Mesenteric fat pad (tissue), 1 donor: ENCODE measurements around the gene RASEF. TPM values are rescaled to one million over a fixed set of nuclear protein-coding genes. Genes with fewer than 3 reads are reported as not detected.
"Not testable (repeated sequence)": the region's sequence is repeated elsewhere in the genome, so short reads cannot be mapped to it uniquely, and the experiment has no call there.

Source experiments
- DNase-seq: peaks from one replicate; pipeline ENCODE4 v3.0.0-alpha.2; 2020; ENCODE audit warnings: low spot score
- total RNA-seq: library from RNA; stranded (reverse); fragmentation: NEBNext Ultra II Directional; extraction: Animal tissue kit (Norgen Biotek cat#: 25700); gene quantifications from one replicate; pipeline ENCODE4 v1.2.1, GENCODE V29; 2021
- donor health status: DM: yes; HTN: yes; CAD: no.

Gene RASEF
- total RNA-seq, 1 donor from 2014 or later, result 0.06 TPM

DNA sequence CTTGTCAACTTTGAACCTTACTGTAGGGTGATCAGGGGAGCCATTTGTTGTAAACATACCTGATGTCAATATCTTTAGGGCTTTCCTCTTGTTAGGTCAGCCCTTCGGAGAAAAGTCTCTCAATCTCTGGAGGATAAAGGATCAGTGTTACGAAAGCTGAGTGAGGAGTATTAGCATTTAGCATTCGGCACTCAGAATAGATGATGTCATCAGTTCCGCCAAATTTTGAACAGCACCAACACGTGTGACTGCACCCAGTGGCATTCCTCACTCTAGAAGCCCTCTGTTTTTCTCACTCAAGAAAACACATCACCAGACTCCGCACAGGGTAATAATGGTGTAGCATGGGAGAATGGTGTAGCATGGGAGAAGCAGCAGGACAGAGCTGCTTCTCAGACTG, 87.8 kb downstream of the RASEF start:
- DNase-seq, result no peak

DNA sequence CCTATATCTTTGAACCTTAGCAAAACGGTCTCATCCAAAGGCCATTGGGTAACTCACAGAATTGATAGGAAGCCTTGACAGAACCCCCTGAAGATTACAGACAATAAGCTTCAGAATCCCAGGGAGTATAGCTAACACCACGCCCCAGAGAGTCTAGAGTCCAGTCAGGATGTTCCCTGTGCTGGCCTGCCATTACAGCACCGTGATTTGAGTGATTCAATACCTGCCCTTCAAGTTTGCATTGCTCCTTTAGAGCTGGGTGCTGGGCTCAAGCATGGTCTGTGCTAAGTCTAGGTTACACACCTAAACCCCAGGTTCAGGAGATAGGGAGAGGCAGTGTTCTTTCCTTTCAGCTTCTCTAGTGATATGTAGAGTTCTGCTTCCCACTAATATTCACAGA, 90.5 kb downstream of the RASEF start:
- DNase-seq, result no peak

- no peak for DNase-seq
Observed at GRCh38 chr9:82970359-82970758, 92.6 kb downstream of the RASEF start.

GRCh38 chr9:82969291-82969690, 93.7 kb downstream of the RASEF start:
- DNase-seq, result no peak

DNA sequence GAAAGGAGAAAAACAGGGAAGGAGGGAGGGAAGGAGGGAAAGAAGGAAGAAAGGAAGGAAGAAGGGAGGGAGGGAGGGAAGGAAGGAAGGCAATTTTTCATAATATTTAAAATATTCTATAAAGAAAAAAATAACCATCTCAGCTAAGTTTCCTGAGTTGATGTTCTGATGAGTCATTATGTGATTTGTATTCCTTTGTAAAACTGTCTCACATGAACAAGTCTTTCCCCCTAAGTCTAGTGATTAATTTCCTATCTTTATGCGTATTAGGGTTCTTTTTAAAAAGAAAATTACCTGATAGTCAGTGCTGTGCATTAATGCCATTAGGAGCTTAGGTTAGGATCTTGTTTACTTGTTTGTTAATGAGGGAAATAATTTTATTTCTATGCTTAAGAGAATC, 94.1 kb downstream of the RASEF start:
- no peak for DNase-seq

DNA sequence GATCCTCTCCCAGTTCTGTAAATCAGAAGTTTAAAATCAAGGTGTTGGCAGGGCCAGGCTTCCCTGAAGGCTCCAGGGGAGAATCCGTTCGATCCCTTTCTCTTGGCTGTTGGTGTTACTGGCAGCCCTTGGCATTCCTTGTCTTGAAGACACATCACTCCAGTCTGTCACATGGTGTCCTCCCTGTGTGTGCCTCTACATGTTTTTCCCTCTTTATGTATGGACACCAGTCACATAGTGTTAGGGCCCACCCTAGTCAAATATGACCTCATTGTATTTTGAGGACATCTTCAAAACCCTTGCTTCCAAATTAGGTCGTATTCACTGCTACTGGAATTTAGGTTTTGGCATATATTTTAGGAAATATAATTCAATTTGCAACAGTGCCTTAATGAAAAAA, 94.6 kb downstream of the RASEF start:
- DNase-seq, result no peak

DNA sequence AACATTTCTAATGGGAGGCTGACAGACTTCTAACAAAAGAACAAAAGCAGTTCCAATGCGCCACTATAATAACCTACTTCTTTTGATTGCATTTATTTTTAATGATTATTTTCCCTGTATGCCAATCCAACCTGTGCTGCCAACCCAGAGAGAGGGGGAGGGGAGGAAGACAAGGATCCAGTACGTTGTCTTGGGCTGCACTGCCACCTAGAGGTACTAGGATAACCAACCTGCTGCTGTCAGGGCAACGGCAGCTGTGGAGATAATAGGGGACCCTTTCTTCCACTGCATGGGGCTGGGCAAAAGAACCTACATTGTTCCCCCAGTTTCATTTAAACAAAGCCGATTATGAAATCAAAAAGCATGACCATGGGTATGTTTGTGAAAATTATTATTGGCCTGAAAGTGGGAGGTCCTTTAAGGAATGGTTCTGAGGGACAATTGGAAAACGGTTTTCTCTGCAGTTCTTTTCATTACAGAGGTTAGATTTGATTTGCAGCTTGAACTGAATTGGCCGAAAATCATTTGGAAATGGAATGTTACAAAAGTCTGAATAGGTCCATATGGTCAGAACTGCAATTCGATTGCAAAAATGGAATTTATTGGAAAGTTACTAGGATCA, 101.3 kb downstream of the RASEF start:
- DNase-seq, result no peak

DNA sequence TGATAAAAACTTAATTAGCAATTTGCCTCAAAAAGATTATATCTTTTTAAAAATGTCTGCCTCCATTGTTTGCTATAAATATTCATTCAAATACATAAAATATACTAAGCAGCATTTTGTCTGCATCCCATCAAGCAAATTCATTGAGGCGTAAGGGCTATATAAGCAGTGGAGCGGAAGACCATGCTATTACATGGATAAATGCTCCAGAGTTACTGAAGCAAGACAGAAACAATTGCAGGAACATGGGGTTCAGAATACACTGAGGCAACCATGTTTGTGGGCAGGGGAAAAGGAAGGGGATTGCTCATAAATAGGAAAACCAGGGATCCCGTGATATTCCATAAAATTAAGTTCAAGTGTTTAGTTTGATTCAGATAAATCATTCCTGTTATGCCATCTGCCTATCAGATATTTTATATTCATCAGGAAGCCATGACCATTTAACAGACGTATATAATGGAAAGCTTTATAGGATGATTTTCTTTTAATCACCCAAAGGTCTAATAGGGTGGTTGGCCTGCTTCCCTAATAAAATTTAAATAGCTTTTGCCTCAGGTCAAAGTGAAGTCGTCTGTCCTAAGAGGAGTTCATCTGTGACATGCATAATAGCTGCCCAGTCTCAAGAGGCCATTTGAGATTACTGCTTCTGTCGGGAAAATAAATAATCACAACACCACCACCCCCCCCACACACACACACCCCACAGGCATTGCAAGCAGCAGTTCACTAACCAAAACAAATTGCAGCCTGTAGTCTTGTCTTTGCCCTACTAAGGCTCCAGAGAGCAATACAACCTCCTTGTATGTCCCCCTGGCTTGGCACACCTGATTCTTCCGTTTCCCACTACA, 105.2 kb downstream of the RASEF start:
- DNase-seq, result no peak

DNA sequence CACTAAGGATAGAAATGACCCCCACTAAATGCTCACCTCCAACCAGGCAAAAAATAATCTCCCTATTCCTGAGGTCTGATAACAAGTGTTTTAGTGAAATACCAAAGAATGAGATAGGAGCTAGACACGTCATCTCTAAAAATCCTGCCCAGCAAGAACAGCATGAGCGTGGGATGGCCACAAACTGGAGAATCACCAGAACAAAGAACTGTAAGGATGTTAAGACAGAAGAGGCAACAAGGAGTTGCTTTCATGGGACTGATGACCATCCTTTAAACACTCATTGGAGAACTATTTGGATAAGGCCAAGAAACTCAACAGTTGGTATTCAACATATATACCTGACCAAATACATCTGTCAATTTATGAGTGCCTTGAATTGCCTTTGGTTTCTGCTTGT, 113.7 kb downstream of the RASEF start:
- DNase-seq, result no peak

DNA sequence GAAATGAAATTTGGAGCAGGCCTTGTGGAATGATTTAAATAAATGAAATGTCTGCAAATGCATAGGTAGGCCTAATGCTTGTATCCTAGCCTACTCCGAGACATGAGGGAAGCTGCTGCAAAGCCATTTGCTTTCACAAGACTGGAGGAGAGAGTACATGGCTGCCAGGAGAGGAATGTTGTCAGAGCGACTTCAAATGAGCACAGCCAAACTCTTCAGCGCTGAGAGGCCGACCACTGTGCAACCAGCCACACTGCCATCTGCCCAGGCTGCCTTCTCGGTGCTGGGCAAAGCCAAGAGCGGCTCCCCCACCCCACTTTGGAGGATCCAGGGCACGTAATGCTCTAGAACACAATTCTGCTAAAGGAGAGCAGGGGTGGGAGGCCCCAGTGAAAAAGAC, 122.6 kb downstream of the RASEF start:
- DNase-seq, result no peak

GRCh38 chr9:82939451-82939850, 123.5 kb downstream of the RASEF start:
- no peak for DNase-seq

DNA sequence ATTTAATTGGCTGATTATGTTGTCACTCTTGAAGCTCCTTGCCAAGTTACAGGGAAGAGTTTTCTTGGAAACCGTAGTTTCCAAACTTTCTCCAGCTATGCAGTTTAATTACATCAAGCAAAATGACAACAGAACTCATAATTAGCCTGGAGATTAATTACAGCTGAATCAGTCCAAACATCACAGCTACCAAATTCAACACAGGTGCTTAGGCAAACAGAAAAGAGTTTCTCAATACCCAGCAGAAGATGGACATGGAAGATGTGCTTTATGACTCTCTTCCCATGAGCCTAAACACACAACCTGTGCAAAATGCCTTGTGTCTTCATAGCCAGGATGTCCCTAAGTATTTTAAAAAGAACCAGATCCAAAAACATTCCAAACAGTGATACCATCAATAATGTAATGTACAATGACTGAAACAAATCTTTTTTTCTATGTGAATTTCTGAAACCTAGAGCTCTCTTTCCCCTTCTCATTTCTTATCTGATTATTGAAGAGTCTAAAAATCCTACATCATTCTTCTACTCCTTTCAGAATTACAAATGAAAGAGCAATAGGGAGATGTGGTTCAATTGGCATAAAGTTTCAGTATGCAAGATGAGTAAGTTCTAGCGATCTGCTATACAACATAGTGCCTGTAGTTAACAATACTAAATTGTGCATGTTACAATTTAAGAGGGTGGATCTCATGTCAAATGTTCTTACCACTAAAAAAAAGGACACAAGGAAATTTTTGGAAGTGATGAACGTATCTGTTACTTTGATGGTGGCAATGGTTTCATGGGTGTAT, 124.3 kb downstream of the RASEF start:
- DNase-seq, result no peak

- DNase-seq, result not testable (repeated sequence)
Observed at GRCh38 chr9:82936561-82936960, 126.4 kb downstream of the RASEF start.

- DNase-seq, result no peak
Observed at GRCh38 chr9:82934949-82935348, 128.0 kb downstream of the RASEF start.

DNA sequence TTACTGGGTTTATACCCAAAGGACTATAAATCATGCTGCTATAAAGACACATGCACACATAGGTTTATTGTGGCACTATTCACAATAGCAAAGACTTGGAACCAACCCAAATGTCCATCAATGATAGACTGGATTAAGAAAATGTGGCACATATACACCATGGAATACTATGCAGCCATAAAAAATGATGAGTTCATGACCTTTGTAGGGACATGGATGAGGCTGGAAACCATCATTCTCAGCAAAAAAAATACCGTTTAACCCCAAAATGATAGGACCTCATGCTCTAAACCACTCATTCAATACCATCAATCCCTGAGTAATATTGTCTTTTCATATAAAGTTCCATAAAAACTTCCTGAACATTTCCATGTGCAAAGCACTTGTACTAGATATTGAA, 128.9 kb downstream of the RASEF start:
- DNase-seq, result not testable (repeated sequence)

DNA sequence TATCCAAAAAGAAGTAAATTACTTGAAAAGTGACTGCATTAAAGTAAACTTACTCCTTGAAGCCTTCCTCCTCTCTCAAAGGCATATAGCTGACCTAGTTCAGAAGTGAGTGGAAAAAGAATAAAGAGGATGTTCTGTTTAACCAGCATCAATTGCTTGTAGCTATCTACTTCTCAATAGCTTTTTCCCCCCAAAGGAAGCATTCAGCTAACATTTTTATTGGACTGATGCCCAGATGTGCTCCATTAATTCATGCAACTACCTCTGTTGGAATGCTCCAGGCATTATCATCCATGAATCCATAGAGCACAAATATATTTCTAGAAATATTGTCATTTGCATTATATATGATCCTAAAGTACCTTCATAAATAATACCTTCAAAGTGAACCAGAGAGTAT, 132.8 kb downstream of the RASEF start:
- DNase-seq, result no peak
